Gastrocnemius medialis (tissue), 4 donors: Measurements from ENCODE around the gene N4BP2.

ENCODE experiments used
- CTCF ChIP-seq, 5 experiments: fragments of 450-650 bp in 3 of 5; fragments of 200-600 bp in 2 of 5; sonication (generic) in 2 of 5; IDR thresholded peaks in 4 of 5; conservative IDR thresholded peaks in 1 of 5; 1 replicate in 4 of 5; 2 replicates in 1 of 5; pipeline ENCODE4 v1.5.1; 2016 to 2019; ENCODE audit warnings: antibody characterized with exemption in 5 of 5, mild to moderate bottlenecking in 3 of 5, moderate library complexity in 3 of 5
- POLR2A ChIP-seq, 2 donors: fragments of 450-650 bp; IDR thresholded peaks; one replicate each; pipeline ENCODE4 v1.6.1; 2017; ENCODE audit warnings: antibody characterized with exemption in 2 of 2, mild to moderate bottlenecking in 2 of 2, moderate library complexity in 2 of 2

DNA sequence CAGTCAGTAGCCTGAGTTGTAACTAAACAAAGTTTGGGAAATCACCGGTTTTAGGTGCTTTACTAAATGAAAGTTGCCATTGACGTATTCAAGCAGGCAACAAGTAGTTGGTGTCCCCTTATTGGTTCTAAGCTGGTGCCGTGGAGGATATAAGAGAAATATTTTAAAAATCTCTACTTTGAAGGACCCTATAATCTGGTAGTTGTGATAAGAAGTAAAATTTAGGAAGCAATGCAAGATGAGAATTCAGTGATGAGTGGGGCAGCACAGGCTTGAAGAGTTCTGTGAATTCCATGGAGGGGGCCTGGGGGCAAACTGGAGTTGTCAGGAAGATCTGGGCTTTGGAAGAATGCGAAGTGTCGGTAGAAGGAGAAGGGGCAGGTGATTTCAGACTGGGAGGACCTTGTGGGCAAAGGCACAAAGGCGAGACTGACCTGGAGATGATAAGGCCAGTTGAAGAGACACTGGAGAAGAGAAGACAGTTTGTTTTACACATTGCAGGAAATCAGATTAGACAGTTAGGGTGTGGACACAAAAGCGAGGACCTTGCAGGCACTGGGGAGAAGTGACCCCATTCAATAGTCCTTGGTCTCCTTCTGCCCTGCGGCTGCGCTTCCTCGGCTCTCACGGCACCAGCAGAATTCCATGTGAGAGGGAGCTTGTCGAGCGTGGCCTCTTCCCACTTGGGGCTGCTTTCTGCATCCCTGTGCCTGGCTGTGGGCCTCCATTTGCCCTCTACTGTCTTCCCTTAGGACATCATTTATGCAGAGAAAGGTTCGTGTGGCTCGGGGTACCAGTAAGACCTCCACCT lies 141.4 kb downstream of the N4BP2 start:
- TF ChIP-seq POLR2A (IDR thresholded peaks at IDR 0.05) = no peak
- no peak for TF ChIP-seq CTCF (IDR thresholded peaks at IDR 0.05 in 4 of 5, conservative IDR thresholded peaks at IDR 0.05 in 1 of 5)
